Activated CD4-positive, CD25-positive, alpha-beta regulatory T cell treated with anti-CD3 and anti-CD28 coated beads, Interleukin-2, amount 50 U/mL, for 72 hours (primary cell): ENCODE data around the gene GABBR2.
"Not testable (repeated sequence)": the region's sequence is repeated elsewhere in the genome, so short reads cannot be mapped to it uniquely, and the experiment has no call there.

Experiments
- DNase-seq: peaks from one replicate; pipeline ENCODE4 v3.0.0; 2021

Gene GABBR2

DNA sequence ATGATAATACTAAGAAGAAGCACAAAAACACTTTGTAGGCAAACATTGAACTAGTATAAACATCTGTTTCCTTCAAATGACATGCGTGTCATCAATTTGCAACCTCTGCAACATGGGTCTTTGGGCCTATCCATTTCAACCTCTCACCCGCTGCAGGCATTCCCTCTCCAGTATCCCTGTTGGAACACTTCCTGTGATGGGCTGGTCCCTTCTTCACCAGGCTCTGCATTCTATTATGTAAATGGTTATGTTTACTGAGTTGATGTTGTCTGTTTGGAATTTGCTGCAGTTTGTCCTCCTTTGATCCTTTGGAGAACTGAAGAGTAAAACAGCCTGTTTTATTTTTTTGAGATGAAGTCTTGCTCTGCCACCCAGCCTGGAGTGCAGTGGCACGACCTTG, 436.7 kb downstream of the GABBR2 start:
- no peak for DNase-seq

DNA sequence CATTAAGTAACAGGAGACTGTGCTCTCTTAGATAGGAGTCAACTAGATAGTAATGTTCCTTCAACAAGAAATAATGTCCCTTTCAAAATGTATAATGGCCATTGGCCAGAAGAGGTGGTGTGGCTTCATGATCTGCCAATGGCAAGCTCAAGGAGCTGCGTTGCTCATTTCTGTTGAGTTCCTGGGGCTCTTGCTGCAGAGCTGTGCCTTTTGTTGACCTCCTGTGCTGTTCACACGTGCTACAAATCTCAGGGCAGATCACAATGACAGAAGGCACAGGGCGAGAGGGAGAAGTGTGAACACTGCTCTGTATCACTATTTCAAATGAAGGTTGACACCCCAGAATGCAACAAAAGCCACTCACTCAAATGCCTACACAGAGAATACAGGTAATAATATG, 437.3 kb downstream of the GABBR2 start:
- no peak for DNase-seq

DNA sequence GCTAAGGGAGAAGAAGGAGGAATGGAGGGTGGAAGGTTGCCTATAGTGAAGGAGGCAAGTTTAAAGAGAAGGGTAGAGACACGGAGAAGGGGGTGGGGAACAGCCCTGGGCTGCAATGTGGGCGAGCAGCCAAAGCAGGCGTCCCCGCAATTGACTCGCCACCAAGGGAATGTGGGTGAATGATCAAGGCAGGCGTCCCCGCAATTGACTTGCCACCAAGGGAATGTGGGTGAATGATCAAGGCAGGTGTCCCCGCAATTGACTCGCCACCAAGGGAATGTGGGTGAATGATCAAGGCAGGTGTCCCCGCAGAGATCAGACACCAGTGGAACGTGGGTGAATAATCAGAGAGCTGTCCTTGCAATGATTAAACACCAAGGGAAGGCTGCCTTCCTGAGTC, 438.5 kb downstream of the GABBR2 start:
- DNase-seq: not testable (repeated sequence)

DNA sequence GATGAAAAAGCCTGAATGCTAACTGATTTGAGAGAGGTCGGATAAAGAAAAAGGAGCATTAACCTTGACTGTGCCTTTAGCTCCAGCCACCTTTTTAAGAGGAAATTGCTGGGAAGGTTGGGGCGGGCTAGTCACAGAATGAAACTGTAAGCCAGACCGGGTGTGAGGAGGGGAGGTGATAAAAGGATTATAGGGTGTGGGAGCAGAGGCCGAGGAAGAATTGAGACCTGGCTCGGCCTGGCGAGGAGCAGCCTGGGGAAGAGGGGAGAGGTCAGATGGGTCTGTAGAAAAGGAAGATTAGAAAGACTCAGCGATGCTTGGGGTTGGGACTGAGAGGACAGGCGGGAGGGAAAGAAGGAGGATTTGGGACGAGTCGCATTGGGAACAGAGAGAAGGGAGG, 439.1 kb downstream of the GABBR2 start:
- not testable (repeated sequence) for DNase-seq

DNA sequence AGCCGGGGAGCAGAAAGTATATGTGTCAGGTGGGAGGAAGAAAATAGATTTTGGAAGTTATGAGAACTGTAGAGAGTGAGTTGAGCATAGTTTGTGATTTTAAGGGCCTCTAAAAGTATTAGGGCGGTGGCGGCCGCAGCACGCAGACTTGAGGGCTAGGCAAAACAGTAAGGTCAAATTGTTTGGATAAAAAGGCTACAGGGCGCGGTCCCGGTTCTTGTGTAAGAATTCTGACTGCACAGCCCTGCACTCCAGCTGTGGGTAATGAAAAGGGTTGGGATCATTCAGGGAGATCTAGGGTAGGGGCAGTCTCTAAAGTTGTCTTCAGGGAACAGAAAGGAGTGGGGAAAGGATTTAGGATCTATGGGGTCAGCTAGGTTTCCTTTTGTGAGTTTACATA, 441.2 kb downstream of the GABBR2 start:
- DNase-seq: not testable (repeated sequence)

DNA sequence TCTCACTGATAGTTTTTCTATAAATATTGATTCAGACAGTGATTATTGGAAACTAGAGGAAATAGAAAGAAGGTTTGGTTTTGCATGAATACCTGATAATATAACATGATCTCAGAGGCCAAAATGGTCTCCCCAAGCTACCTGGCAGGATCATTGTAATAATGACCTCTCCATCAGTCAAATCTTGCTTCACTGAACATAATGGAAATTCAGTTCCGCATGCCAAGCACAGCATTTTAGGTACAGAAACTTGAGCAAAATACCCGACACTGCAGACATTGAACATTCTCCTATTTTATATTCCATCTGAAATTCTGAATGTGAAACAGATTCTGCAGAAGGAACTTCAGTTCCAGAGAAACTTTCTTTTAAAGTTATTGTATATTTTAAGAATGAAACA, 444.2 kb downstream of the GABBR2 start:
- no peak for DNase-seq

DNA sequence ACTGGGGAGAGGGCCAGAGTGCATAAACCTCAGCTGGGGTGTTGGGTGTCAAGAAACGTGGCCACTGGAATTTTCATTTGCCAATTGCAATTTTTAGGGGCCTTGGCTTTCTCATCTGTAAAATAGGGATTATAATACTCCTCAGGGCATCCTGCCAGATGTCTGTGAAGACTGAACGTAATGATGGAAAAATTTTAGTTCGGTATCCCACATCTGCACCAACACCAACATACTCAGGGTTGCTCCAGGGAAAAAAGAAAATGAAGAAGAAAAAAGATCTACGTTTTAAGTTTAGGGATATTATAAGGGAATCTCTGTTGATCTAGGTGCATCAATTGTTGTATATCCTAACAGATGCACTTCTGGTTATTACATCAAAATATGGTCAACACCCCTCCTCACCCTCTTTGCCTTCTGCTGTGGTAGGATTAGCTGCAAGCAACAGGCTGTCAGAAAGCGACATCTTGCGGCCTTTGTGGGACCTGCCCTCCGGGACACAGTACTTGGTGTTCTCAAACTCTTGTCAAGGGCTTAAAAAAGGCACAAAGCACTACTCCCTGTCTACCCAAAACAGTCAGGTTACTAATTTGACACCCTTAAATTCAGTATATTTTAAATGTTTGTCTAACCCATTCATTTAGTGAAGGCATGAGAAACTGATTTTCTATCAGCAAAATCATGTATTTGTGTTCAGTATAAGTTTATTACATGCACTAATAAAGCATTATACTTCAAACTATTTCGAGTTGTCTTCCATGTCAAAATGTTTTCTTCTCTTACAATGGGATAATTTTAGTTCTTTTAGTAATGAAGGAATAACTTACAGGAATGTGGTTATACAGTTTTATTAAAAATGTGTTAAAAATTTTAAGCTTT, 445.0 kb downstream of the GABBR2 start:
- peak; percentile 74 for DNase-seq

DNA sequence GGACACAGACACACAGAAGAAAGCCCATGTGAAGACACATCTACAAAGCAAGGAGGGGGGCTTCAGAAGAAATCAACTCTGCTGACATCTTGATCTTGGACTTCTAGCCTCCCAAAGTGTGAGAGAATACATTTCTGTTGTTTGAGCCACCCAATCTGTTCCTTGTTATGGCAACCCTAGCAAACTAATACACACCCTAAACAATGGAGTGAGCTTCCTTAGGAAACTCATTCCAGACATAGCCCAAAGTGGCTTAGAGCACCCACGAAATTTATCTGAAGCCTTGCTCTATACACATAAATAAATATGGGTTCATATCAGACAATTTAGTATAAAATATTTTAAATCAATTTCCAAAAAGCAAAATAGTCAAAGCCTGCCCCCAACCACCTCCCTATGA, 445.7 kb downstream of the GABBR2 start:
- no peak for DNase-seq

DNA sequence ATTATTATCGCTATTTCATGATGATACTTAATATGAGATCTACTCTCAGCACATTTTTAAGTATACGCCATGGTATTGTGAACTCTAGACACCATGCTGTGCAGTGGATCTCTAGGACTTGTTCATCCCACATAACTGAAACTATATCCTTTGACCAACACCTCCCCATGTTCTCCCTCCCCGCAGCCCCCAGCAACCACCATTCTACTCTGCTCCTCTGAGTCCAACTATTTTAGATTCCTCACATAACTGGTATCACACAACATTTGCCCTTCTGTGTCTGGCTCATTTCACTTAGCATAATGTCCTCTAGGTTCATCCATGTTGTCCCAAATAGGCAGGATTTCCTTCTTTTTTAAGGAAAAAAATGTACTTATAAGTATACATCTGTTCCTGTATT, 446.7 kb downstream of the GABBR2 start:
- no peak for DNase-seq

DNA sequence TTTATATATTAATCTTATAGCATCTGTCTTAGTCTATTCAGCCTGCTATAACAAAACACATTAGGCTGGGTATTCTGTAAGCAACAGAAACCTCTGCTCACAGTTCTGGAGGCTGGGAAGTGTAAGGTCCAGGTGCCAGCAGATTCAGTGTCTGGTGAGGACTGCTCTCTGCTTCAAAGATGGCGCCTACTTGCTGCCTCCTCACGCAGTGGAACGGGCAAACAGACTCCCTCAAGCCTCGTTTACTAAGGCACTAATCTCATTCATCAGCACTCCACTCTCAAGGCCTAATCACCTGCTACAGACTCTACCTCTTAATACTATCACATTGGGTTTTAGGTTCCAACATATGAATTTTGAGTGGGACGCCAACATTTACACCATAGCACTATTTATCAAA, 448.1 kb downstream of the GABBR2 start:
- DNase-seq: no peak

DNA sequence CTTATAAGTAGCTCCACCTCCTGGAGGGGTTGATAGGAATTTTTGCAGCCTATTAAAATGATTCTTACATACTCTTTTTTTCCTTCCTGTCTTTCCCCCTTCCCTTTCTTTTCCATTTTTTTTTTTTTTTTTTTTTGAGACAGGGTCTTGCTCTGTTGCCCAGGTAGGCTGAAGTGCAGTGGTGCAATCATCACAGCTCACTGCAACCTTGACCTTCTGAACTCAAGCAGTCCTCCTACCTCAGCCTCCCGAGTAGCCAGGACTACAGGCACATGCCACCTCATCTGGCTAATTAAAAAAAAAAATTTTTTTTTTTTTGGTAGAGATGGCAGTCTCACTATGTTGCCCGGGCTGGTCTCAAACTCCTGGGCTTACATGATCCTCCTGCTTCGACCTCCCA, 448.9 kb downstream of the GABBR2 start:
- no peak for DNase-seq

DNA sequence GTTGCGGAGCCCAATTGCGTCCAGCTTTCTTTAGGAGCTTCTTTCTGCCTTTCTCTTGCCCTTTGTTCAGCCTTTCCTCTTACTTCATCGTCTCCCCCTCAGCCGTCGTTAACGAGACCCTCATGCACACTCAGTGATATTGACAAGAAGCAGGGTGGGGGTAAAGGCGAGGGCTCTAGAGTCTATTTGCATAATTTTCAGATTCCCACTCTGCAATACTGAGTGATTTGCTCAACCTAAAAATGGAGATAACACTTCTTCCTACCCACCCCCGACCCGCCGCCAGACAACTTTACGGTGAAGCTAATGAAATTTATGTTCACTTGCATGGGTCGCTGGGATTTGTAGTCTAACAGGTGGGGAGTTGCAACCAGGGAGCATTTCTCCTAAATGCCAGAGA, 452.0 kb downstream of the GABBR2 start:
- DNase-seq: no peak

DNA sequence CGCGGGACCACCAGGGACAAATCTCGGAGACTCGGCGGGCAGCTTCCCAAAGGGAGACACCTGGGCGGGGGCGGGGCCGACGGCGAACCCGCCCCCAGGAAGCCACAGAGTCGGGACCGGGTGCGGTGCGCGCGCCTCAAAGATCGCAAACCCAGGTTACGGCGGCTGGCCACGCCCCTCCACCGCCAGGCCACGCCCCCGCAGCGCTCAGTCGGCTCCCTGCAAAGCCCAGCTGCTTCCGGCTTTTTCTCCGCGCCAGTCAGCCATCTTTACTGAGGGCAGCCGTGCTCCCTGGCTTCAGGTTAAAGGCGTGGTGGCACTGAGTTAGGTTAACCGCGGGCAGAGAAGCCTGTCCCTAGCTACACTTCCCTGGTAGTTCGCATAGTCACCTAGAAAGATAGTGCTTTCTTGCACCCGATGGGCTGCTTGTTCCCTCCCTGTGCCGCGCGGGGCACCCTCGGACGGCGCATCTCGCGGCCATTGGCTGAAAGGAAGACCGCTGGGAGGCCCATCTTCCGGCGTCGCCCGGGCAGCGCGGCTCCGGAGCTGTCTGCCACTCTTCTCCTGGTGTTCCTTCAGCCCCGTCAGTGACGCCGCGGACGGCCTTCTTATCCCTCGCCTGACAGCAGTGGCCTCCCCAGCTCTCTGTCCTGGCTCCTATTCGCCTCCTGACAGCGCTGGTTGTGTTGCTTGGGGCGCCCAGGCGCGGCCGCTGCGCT, 453.0 kb downstream of the GABBR2 start, which contains the start of gene TBC1D2:
Gene TBC1D2 (minus strand): TSS at position 72 of the 719 bp plus-strand sequence. CDS start 108 bp downstream, outside the sequence.
- DNase-seq: peak; percentile 98

DNA sequence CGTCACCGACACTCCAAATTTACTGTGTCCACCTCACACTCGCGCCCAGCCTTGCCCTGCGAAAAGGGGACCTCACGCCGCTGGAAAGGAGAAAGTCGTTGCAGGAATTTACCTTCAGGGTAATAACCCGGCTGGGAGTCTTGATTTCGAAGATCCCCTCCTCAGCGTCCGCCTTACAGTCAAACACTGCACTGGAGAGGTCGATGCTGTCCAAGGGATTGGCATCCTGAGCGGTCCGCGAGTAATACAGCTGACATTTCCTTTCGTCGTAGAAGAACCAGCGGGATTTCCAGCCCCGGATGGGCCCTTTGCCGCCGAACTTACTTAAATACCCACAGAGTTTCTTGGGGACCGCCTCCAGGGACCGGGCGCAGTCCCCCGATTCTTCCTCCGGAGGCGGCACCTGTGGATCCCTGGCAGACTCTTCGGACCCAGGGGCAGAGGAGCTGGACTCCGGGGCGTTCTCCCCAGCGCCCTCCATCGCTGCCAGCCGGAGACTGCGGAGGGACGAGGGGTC, 453.6 kb downstream of the GABBR2 start:
- no peak for DNase-seq

DNA sequence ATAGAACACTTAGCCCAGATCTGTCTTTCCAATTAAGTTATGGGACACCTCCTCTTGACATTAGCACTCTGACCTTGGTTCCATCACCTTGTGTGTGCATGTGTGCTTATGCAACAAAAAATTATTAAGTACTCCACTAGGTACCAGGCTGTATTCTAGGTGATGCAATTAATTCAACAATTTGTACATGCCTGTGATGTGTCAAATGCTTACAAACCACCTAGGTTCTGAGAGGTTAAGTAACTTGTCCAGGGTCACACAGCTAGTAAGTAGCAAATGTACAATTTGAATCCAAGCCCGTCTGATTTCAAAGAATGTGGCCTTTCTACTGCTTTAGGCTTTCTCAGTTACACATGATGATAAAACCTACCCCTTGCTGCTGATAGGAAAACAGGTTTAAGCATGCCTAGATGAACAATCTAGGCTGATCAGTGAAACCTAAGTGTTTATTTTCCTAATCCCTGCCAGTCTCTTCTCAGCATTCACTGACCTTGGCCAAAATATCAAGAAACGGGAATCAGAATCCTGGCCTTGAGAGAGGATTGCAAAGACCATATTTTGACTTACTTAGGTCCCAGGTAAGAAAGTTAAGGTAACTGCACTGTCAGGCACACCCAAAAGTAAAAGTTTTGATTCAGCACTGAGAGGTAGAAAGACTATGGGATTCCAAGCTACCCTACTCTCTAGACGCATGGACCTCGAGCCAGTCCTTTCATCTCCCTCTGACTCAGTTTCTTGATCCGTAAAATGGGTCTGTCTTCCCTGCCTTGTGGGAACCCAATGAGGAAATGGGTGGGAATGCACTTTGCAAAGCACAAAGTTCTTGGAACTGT, 454.3 kb downstream of the GABBR2 start:
- DNase-seq: no peak

DNA sequence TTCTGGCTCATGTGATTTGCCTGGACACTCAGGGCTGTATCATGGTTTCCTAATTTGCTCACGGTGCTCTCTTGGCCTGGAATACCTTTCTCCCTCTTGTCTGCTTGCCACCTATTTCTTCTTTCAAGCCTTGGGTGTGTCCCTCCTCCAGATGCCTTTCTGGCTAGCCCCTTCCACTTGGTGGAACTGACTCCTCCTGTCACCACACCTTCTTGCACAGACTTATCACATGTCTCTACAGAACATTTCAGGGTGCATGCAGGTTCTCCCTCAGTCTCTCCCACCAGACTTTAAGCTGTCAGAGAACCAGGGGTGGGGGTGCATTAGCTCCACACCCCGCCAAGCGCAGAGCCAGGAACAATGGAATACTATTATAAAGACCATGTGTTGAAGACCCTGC, 455.2 kb downstream of the GABBR2 start:
- DNase-seq: no peak

DNA sequence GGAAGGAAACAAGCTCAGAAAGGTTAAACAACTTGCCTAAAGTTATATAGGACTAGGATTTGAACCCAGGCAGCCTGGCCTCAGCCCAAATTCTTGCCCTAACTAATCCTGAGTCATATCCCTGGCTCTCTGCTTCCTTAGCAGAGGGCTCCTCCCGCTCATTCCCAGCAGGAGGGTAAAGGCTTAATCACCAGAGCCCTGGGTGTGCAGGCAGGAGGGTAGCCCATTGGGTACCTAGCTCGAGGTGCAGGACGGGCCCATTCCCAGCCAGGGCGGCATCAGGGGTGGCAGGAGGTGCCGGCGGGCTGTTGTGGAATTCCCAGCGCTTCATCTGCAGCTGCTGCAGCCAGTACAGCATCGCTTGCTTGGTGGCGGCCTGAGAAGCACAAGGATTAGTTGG, 457.2 kb downstream of the GABBR2 start:
- no peak for DNase-seq

DNA sequence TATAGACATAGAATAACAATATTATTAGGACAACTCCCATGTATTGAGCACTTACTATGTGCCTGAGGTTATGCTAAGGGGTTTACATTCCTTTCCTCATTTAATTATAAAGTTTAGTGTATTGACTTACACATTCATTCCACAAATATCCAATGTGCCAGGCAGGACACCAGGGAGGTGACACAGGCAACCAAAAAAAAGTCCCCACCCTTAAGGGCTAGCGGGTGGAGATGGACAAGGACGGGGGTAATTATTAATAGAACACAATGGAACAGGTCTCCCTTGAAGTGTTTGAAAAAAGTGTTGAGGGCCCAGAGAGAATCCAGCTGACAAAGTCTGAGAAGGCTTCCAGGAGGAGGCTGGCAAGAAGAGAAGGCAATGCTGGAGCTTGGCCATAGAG, 459.0 kb downstream of the GABBR2 start:
- DNase-seq: no peak

DNA sequence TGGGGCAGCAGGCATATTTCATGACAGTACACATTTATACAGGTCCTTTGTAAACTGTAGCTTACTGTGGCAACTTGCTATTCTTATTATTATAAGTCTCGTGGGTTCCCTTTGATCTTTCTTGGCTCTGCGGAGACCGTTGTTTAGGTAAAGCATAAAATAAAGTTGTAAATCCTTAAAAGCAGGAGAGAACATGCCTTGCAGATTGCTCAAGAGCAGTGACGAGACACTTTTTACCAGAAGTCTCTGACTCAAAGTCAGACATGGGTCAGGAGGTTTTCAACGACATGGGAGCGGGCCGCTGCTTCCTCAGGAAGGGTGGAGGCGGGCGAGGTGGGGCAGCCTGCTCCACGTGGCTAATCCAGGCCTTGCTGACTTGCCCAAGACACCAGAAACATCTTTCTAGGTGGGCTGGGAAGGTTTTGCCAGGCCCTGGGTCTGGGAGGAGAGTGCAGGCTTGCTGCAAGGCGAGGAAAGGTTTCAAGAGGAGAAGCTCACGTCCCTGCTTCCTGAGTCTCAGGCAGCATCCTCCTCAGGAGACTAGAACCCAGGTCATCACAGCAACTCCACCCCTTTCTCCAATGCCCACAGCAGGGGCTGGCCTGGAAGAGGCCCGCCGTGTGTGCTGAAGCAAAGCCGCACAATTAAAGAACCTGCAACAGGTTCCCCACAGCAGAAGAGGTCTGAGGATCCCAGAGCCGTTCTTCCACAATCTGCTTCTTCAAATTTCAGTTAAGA, 459.8 kb downstream of the GABBR2 start:
- no peak for DNase-seq

DNA sequence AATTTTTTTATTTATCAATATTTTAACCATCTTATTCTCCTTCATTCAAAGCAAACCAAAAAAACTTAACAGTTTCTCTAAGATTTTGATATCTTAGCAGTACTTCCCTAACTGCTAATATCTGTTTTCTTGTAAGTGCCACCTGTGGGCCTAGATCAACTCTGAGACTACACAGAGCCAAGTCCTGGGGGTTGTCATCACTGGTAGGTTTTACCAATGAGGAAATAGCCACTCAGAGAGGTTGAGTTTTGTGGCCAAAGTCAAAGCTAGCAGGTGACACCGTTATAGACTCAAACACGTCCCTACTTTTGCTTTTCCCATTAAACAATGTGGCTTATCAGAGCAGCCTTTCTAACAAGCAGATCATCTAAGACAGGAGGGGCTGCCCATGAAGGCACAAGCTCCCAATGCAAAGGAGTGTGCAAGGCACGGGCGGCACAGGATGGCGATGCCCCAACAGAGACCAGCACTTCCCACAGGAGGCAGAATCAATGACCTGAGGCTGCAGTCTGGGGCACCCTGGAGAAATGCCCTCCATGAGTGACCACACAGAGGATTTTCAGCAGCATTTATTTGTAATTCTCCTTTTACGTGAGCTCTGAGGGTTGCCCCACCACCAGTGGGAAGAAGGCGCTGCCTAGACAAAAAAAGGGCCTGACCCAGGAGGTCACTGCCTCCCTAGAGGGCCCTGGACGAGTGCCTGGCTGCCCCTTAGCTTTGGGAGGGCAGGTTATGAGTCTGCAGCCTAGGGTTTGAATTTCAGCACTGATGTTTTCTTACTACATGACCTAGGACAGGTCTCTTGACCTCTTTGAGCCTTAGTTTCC, 460.7 kb downstream of the GABBR2 start:
- DNase-seq: no peak

DNA sequence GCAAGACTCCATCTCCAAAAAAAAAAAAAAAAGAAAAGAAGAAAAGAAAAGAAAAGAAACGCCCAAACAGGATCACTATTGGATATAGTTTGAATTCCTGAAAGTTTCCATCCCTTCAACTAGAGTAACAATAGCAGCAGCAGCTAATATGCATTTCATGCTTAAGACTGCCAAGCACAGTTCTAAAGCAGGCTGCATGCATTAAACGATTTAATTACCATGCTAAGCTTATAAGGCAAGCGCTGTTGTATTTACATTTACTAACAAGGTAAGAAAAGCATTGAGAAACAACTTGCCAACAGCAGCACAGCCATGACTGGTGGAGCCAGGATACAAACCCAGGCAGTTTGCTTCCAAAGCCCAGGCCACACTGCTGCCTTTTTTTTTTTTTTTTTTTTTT, 466.3 kb downstream of the GABBR2 start:
- no peak for DNase-seq
